HTR-8/SVneo (cell line): ENCODE results near the gene C19orf85.
A peak's percentile ranks its signal among the peaks of the same experiment; 100 is the strongest.
"Not testable (repeated sequence)": the region's sequence is repeated elsewhere in the genome, so short reads cannot be mapped to it uniquely, and the experiment has no call there.

Experiments used
- DNase-seq: peaks from one replicate; pipeline ENCODE4 v3.0.0; 2011; ENCODE audit warnings: low spot score, mixed read lengths; ENCODE audit not compliant: insufficient read length
- FAIRE-seq: peaks from 2 replicates; lab custom pipeline; 2011; peaks lifted over from hg19 to GRCh38; lab: Jason Lieb, UNC

The C19orf85 gene

GRCh38 chr19:55443824-55444480 is 20.6 kb downstream of the C19orf85 start:
- FAIRE-seq (no peak), DNase-seq (no peak)

- no peak for DNase-seq
- no peak for FAIRE-seq
Observed at GRCh38 chr19:55443045-55443823, 21.3 kb downstream of the C19orf85 start, which contains the start of gene SHISA7. SHISA7 (minus strand) TSS chr19:55443300; CDS start chr19:55442863, 437 bp downstream.

GRCh38 chr19:55442372-55442961 is 22.1 kb downstream of the C19orf85 start:
- no peak for DNase-seq
- FAIRE-seq = no peak

- FAIRE-seq (no peak), DNase-seq (no peak)
Observed at GRCh38 chr19:55441692-55442321, 22.7 kb downstream of the C19orf85 start.

- no peak for DNase-seq
- no peak for FAIRE-seq
Observed at GRCh38 chr19:55441319-55441691, 23.2 kb downstream of the C19orf85 start.

- no peak for FAIRE-seq
- no peak for DNase-seq
Observed at GRCh38 chr19:55440411-55441105, 24.0 kb downstream of the C19orf85 start.

GRCh38 chr19:55439052-55439451 is 25.5 kb downstream of the C19orf85 start:
- no peak for FAIRE-seq
- DNase-seq = no peak

- FAIRE-seq (peak; percentile 51), DNase-seq (peak; percentile 83)
Observed at GRCh38 chr19:55437410-55437809, 27.1 kb downstream of the C19orf85 start.

GRCh38 chr19:55436847-55437246 is 27.7 kb downstream of the C19orf85 start:
- DNase-seq (no peak), FAIRE-seq (no peak)

GRCh38 chr19:55435020-55435419 is 29.5 kb downstream of the C19orf85 start:
- DNase-seq = no peak
- FAIRE-seq = no peak

- peak; percentile 100 for FAIRE-seq
Observed at GRCh38 chr19:55434356-55434919, 30.1 kb downstream of the C19orf85 start.

GRCh38 chr19:55433292-55433691 is 31.3 kb downstream of the C19orf85 start:
- FAIRE-seq (no peak), DNase-seq (no peak)

More at GRCh38 chr19:55434356-55434919, 30.1 kb downstream of the C19orf85 start:
- no peak for DNase-seq

- FAIRE-seq = no peak
- no peak for DNase-seq
Observed at GRCh38 chr19:55432241-55432959, 32.2 kb downstream of the C19orf85 start.

GRCh38 chr19:55431183-55431582 is 33.4 kb downstream of the C19orf85 start:
- no peak for FAIRE-seq
- no peak for DNase-seq

GRCh38 chr19:55426042-55426441 is 38.5 kb downstream of the C19orf85 start:
- FAIRE-seq (no peak), DNase-seq (no peak)

GRCh38 chr19:55424518-55424917 is 40.0 kb downstream of the C19orf85 start:
- DNase-seq (no peak), FAIRE-seq (no peak)

GRCh38 chr19:55423225-55424005 is 41.1 kb downstream of the C19orf85 start:
- no peak for DNase-seq
- FAIRE-seq = no peak

GRCh38 chr19:55421281-55421680 is 43.3 kb downstream of the C19orf85 start:
- not testable (repeated sequence) for DNase-seq, FAIRE-seq
